K562 (cell line): Measurements from ENCODE around the gene RFX3. TPM values are rescaled to one million over a fixed set of nuclear protein-coding genes. Genes with fewer than 3 reads are reported as not detected.

ENCODE experiments used
- ATAC-seq: fragments of 200-7000 bp; cut with Tn5 transposase; 3 replicates; pipeline ENCODE4 v1.9.1; 2020; ENCODE audit warnings: moderate library complexity
- BruUV-seq: library from RNA; stranded (reverse); fragments of 400-500 nt; replicated peaks from 2 replicates; lab custom pipeline; 2021; lab: Mats Ljungman, UMichigan
- CTCF ChIA-PET: fragments of 300-600 bp; formaldehyde crosslinking; extraction: SDS; loops from one replicate; lab custom pipeline; 2021; ENCODE audit warnings: low intra/inter-chr PET ratio; lab: Yijun Ruan, JAX
- POLR2A ChIA-PET: fragments of 300-600, 350-650 bp; sonication (Branson Sonifier 250); formaldehyde crosslinking; extraction: SDS; loops from one replicate; lab custom pipeline; 2021; ENCODE audit warnings: antibody characterized with exemption, inconsistent platforms; lab: Yijun Ruan, JAX
- DNase-seq, 4 experiments: peaks; one replicate each; pipeline versions ENCODE4 v3.0.0 to v3.0.0-alpha.2; 2011 to 2018; ENCODE audit warnings: low spot score in 3 of 4, mixed read lengths in 3 of 4; ENCODE audit errors: extremely low read depth in 1 of 4
- FAIRE-seq: peaks from 2 replicates; lab custom pipeline; 2011; peaks lifted over from hg19 to GRCh38; lab: Jason Lieb, UNC
- H2AFZ ChIP-seq: 2 replicates; pipeline ENCODE4 v1.6.0; 2011; ENCODE audit warnings: low read depth, low read length, control low read depth, inconsistent platforms
- H3K27ac ChIP-seq: fragments of 200-600 bp; 3 replicates; pipeline ENCODE4 v1.8.0; 2011; ENCODE audit warnings: low read depth, mild to moderate bottlenecking, control low read depth, inconsistent platforms, low read length, moderate library complexity, mixed read lengths; ENCODE audit errors: extremely low read depth
- H3K27me3 ChIP-seq, 2 experiments: fragments of 300-600 bp in 1 of 2; 2 replicates in 1 of 2; 3 replicates in 1 of 2; pipeline versions ENCODE4 v1.6.0 to v1.8.0; 2011; ENCODE audit warnings: inconsistent platforms in 2 of 2, low read length in 2 of 2, mild to moderate bottlenecking in 1 of 2, mixed read lengths in 1 of 2, moderate library complexity in 1 of 2; ENCODE audit not compliant: control insufficient read depth in 2 of 2, insufficient read depth in 2 of 2
- H3K36me3 ChIP-seq: fragments of 300-600 bp; 3 replicates; pipeline ENCODE4 v1.8.0; 2011; ENCODE audit warnings: mild to moderate bottlenecking, low read length, inconsistent platforms; ENCODE audit not compliant: control insufficient read depth, insufficient read depth
- H3K4me1 ChIP-seq, 2 experiments: fragments of 200-600 bp in 1 of 2; replicated peaks in 1 of 2; 2 replicates in 1 of 2; 3 replicates in 1 of 2; pipeline versions ENCODE4 v1.5.1 to v1.8.0; 2011; ENCODE audit warnings: inconsistent platforms in 2 of 2, low read length in 2 of 2, mild to moderate bottlenecking in 1 of 2, mixed read lengths in 1 of 2, moderate library complexity in 1 of 2; ENCODE audit not compliant: control insufficient read depth in 2 of 2, insufficient read depth in 2 of 2
- H3K4me2 ChIP-seq: 2 replicates; pipeline ENCODE4 v1.6.1; 2011; ENCODE audit warnings: low read length, control low read depth, inconsistent platforms, mixed read lengths; ENCODE audit not compliant: insufficient read depth
- H3K4me3 ChIP-seq: fragments of 200-600 bp; sonication (generic), shearing (Covaris generic); 2 replicates; pipeline ENCODE4 v1.5.1; 2016; ENCODE audit warnings: control low read depth, inconsistent platforms
- H3K79me2 ChIP-seq: fragments of 200-600 bp; 3 replicates; pipeline ENCODE4 v1.8.0; 2011; ENCODE audit warnings: low read length, inconsistent platforms; ENCODE audit not compliant: control insufficient read depth, insufficient read depth
- H3K9ac ChIP-seq, 2 experiments: 2 replicates each; pipeline versions ENCODE4 v1.6.0 to v1.6.1; 2011; ENCODE audit warnings: low read depth in 2 of 2, low read length in 2 of 2, control low read depth in 1 of 2, inconsistent platforms in 1 of 2, mild to moderate bottlenecking in 1 of 2, mixed read lengths in 1 of 2; ENCODE audit not compliant: insufficient read depth in 1 of 2
- H3K9me1 ChIP-seq: one replicate; pipeline ENCODE4 v1.6.0; 2011; ENCODE audit warnings: inconsistent platforms, mild to moderate bottlenecking, low read length, moderate library complexity; ENCODE audit not compliant: control insufficient read depth, insufficient read depth
- H3K9me3 ChIP-seq: replicated peaks from 2 replicates; pipeline ENCODE4 v1.5.1; 2011; ENCODE audit warnings: low read depth, low read length, inconsistent platforms; ENCODE audit not compliant: control insufficient read depth, insufficient read depth
- H4K20me1 ChIP-seq: replicated peaks from 2 replicates; pipeline ENCODE4 v1.6.1; 2011; ENCODE audit warnings: low read length, inconsistent platforms, mixed read lengths; ENCODE audit not compliant: control insufficient read depth, insufficient read depth
- CBFA2T2 ChIP-seq: fragments of 450-650 bp; conservative IDR thresholded peaks from 2 replicates; pipeline ENCODE4 v1.6.1; 2017; ENCODE audit warnings: mild to moderate bottlenecking
- CBX3 ChIP-seq, 2 experiments: IDR thresholded peaks; 1 replicate in 1 of 2; 2 replicates in 1 of 2; pipeline ENCODE4 v1.6.1; 2012; ENCODE audit warnings: inconsistent platforms in 2 of 2, low read length in 2 of 2, borderline replicate concordance in 1 of 2, control low read depth in 1 of 2
- EP400 ChIP-seq: fragments of 450-650 bp; IDR thresholded peaks from 2 replicates; pipeline ENCODE4 v1.6.1; 2017; ENCODE audit warnings: antibody characterized with exemption, mild to moderate bottlenecking, moderate library complexity
- HDAC3 ChIP-seq: fragments of 450-650 bp; IDR thresholded peaks from 2 replicates; pipeline ENCODE4 v1.6.1; 2018; ENCODE audit warnings: borderline replicate concordance, mild to moderate bottlenecking, moderate library complexity; ENCODE audit not compliant: partially characterized antibody
- JUN ChIP-seq, 2 experiments: sonication (generic) in 1 of 2; formaldehyde crosslinking in 1 of 2; IDR thresholded peaks; 2 replicates each; pipeline versions ENCODE4 v1.6.1 to v1.8.0; 2012 to 2022; ENCODE audit warnings: borderline replicate concordance in 2 of 2, mild to moderate bottlenecking in 2 of 2, improper control_type of control experiment in 1 of 2, low read depth in 1 of 2, low read length in 1 of 2, missing genetic modification reagents in 1 of 2
- NFRKB ChIP-seq: fragments of 450-650 bp; IDR thresholded peaks from 2 replicates; pipeline ENCODE4 v1.6.1; 2016; ENCODE audit warnings: low read depth
- POLR3G ChIP-seq: IDR thresholded peaks from 2 replicates; pipeline ENCODE4 v1.6.1; 2011; ENCODE audit not compliant: insufficient read length, insufficient replicate concordance; ENCODE audit errors: extremely low read depth
- STAT5B ChIP-seq: fragments of 250-450 bp; sonication (Bioruptor Pico); IDR thresholded peaks from 2 replicates; pipeline ENCODE4 v1.8.0; 2021; ENCODE audit warnings: mild to moderate bottlenecking, inconsistent platforms
- THRAP3 ChIP-seq: fragments of 450-650 bp; IDR thresholded peaks from 2 replicates; pipeline ENCODE4 v1.6.1; 2016; ENCODE audit warnings: mild to moderate bottlenecking, inconsistent platforms, borderline replicate concordance
- YY1 ChIP-seq, 3 experiments: IDR thresholded peaks; 2 replicates each; pipeline ENCODE4 v1.6.1; 2011; ENCODE audit warnings: low read length in 2 of 3, mild to moderate bottlenecking in 2 of 3, moderate library complexity in 2 of 3, borderline replicate concordance in 1 of 3, control low read depth in 1 of 3, low read depth in 1 of 3; ENCODE audit not compliant: insufficient read depth in 3 of 3, insufficient replicate concordance in 2 of 3, control insufficient read depth in 1 of 3, insufficient read length in 1 of 3; ENCODE audit errors: extremely low read depth in 1 of 3
- ZBTB8A ChIP-seq: fragments of 450-650 bp; IDR thresholded peaks from 2 replicates; pipeline ENCODE4 v1.6.1; 2018; ENCODE audit warnings: mild to moderate bottlenecking, moderate library complexity; ENCODE audit not compliant: partially characterized antibody
- ZNF583 ChIP-seq: fragments of 250-450 bp; sonication (Bioruptor Pico); IDR thresholded peaks from 2 replicates; pipeline ENCODE4 v1.4.0; 2020
- WGBS: fragments of 100-300 bp; shearing (Covaris generic); methylation state at CpG from one replicate; pipeline ENCODE4 v1.1.6; 2016; ENCODE audit warnings: low coverage, mixed read lengths; ENCODE audit not compliant: insufficient coverage; ENCODE audit errors: missing lambda C conversion rate; 5-methylcytosine and 5-hydroxymethylcytosine counted together
- in situ Hi-C: fragments of 300-500 bp; cut with MboI; formaldehyde crosslinking; loops from 4 replicates; pipeline ENCODE4 v1.15.0; 2018; ENCODE audit warnings: inconsistent platforms, mixed read lengths
- intact Hi-C: fragments of 100-400 bp; cut with micrococcal nuclease; formaldehyde crosslinking; loops from 2 replicates; pipeline ENCODE4 v1.14.2; 2022
- polyA plus RNA-seq, 8 experiments: library from polyadenylated mRNA; depleted of rRNA in 4 of 8; stranded (reverse) in 5 of 8; unstranded in 3 of 8; fragments of >200 nt; fragmentation: Nextera tagmentation in 2 of 8; fragmentation: Illumina TruSeq in 1 of 8; extraction: Ambion mirVana in 2 of 8; extraction: Trizol in 1 of 8; gene quantifications; 2 replicates each; pipeline versions ENCODE4 v1.2.1 to v1.2.3, GENCODE V29; 2011 to 2014; ENCODE audit warnings: inconsistent platforms in 1 of 8, missing spikeins in 1 of 8
- total RNA-seq, 7 experiments: library from RNA; depleted of rRNA in 6 of 7; stranded (reverse); fragments of >200 nt in 6 of 7; fragmentation: Illumina TruSeq in 2 of 7; extraction: Trizol in 2 of 7; gene quantifications; 2 replicates each; pipeline versions ENCODE4 v1.2.1 to v1.2.3, GENCODE V29; 2011 to 2021; ENCODE audit warnings: low replicate concordance in 1 of 7
- TF ChIP-seq, protein P1 (sequence below): fragments of 200-800 bp; sonication (Bioruptor generic); IDR thresholded peaks from 2 replicates; pipeline ENCODE4 v1.6.1; 2017; ENCODE audit warnings: missing genetic modification characterization, missing compliant biosample characterization
- TF ChIP-seq, protein P2 (sequence below): sonication (generic); formaldehyde crosslinking; IDR thresholded peaks from 2 replicates; pipeline ENCODE4 v1.8.0; 2022; ENCODE audit warnings: missing genetic modification reagents, mild to moderate bottlenecking, borderline replicate concordance
- TF ChIP-seq, protein P3 (sequence below): fragments of 450-650 bp; formaldehyde crosslinking; IDR thresholded peaks from 2 replicates; pipeline ENCODE4 v1.4.0; 2022; ENCODE audit warnings: missing genetic modification characterization
- TF ChIP-seq, protein P4 (sequence below): sonication (generic); IDR thresholded peaks from 2 replicates; pipeline ENCODE4 v1.6.1; 2016

The RFX3 gene
- total and polyA plus RNA-seq, 9 of the 15 experiments (the other 6 are each of a cell fraction or from before 2014, with no cell fraction given), result 0.86 to 4.9 (median 2.0) TPM

DNA sequence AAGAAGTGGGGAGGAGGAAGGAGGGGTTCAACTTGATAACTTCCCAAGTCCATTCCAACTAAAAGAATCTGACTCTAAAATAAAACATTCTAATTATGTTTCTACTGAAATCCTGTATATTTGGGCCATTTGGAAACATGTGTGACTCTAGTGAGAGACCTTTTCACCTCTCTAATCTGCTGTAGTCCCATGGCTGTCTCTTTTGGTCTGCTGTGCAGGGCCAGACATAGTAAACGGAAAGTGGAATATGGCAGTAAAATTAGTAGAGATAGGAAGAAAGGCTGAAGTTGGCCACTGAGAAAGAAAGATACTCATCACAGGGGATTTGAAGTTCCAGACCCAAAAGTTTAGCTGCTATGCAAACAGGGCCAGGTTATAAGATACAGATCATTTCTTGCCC lies 15.9 kb downstream of the RFX3 start:
- Histone ChIP-seq H3K4me1 (peaks cover 7 to 11% of the 10 kb centered on the region in 2 experiments; a peak in 4 of 5 replicates), H3K9me3 (no peaks in the 10 kb centered on the region), H3K79me2 (peaks cover 45% of the 10 kb centered on the region), H3K9ac (peak overlapping the region in 1 of 2 experiments; percentile 78; a peak in 2 of 4 replicates), H4K20me1 (no peaks in the 10 kb centered on the region), H3K27me3 (no peaks in the 10 kb centered on the region), H2AFZ (peak overlapping the region; percentile 84), H3K4me2 (peak overlapping the region; percentile 52), H3K27ac (peak overlapping the region; percentile 90), H3K4me3 (no peak overlapping the region), H3K9me1 (no peaks in the 10 kb centered on the region), H3K36me3 (no peaks in the 10 kb centered on the region; the same call in 2 of the 3 replicates)
- FAIRE-seq (peak; percentile 81), DNase-seq (peak in 2 of 4 experiments; percentile 10 to 56), ATAC-seq (peak; percentile 75)
- ChIA-PET CTCF (no interaction called here), POLR2A (no interaction called here)
- WGBS, result 0% methylated on average over 1 of the region's 1 CpG
- intact Hi-C loops (no loop called here), in situ Hi-C loops (no loop called here)
- no TSS peak for BruUV-seq
- TF ChIP-seq JUN (IDR thresholded peaks at IDR 0.05; ENCODE audit: borderline replicate concordance, low read depth, low read length) (no peak), JUN (CRISPR knock-in tag; IDR thresholded peaks at IDR 0.05; ENCODE audit: borderline replicate concordance) (no peak), HDAC3 (no peak), EP400 (no peak), ZNF583 (CRISPR knock-in tag) (no peak), THRAP3 (no peak), POLR3G (no peak), NFRKB (peak; percentile 49; the same call in 1 of the 2 replicates), YY1 (IDR thresholded peaks at IDR 0.05; ENCODE audit: borderline replicate concordance in 1 of 3, control insufficient read depth in 1 of 3, extremely low read depth in 1 of 3, insufficient read depth in 3 of 3, insufficient read length in 1 of 3, insufficient replicate concordance in 2 of 3, low read depth in 1 of 3, low read length in 2 of 3) (peak in 1 of 3 experiments; percentile 21), ZBTB8A (no peak), CBX3 (IDR thresholded peaks at IDR 0.05; ENCODE audit: borderline replicate concordance in 1 of 2, low read length in 2 of 2) (no peak), CBFA2T2 (no peak), STAT5B (CRISPR knock-in tag) (no peak)
- TF ChIP-seq, protein P1, sequence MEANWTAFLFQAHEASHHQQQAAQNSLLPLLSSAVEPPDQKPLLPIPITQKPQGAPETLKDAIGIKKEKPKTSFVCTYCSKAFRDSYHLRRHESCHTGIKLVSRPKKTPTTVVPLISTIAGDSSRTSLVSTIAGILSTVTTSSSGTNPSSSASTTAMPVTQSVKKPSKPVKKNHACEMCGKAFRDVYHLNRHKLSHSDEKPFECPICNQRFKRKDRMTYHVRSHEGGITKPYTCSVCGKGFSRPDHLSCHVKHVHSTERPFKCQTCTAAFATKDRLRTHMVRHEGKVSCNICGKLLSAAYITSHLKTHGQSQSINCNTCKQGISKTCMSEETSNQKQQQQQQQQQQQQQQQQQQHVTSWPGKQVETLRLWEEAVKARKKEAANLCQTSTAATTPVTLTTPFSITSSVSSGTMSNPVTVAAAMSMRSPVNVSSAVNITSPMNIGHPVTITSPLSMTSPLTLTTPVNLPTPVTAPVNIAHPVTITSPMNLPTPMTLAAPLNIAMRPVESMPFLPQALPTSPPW (CRISPR knock-in tag), result peak; percentile 38
- TF ChIP-seq, protein P2, sequence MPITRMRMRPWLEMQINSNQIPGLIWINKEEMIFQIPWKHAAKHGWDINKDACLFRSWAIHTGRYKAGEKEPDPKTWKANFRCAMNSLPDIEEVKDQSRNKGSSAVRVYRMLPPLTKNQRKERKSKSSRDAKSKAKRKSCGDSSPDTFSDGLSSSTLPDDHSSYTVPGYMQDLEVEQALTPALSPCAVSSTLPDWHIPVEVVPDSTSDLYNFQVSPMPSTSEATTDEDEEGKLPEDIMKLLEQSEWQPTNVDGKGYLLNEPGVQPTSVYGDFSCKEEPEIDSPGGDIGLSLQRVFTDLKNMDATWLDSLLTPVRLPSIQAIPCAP, result no peak
- TF ChIP-seq, protein P3, sequence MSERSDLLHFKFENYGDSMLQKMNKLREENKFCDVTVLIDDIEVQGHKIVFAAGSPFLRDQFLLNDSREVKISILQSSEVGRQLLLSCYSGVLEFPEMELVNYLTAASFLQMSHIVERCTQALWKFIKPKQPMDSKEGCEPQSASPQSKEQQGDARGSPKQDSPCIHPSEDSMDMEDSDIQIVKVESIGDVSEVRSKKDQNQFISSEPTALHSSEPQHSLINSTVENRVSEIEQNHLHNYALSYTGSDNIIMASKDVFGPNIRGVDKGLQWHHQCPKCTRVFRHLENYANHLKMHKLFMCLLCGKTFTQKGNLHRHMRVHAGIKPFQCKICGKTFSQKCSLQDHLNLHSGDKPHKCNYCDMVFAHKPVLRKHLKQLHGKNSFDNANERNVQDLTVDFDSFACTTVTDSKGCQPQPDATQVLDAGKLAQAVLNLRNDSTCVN, result no peak
- TF ChIP-seq, protein P4, sequence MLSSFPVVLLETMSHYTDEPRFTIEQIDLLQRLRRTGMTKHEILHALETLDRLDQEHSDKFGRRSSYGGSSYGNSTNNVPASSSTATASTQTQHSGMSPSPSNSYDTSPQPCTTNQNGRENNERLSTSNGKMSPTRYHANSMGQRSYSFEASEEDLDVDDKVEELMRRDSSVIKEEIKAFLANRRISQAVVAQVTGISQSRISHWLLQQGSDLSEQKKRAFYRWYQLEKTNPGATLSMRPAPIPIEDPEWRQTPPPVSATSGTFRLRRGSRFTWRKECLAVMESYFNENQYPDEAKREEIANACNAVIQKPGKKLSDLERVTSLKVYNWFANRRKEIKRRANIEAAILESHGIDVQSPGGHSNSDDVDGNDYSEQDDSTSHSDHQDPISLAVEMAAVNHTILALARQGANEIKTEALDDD, result peak; percentile 35; the same call in 1 of the 2 replicates
